Fibroblast of lung (primary cell): ENCODE measurements around the gene KDM2A. TPM values are rescaled to one million over a fixed set of nuclear protein-coding genes. Genes with fewer than 3 reads are reported as not detected.
"Not testable (repeated sequence)": the region's sequence is repeated elsewhere in the genome, so short reads cannot be mapped to it uniquely, and the experiment has no call there.

ENCODE experiments used
- DNase-seq, 2 donors: peaks; one replicate each; pipeline versions ENCODE4 v3.0.0 to v3.0.0-alpha.2; 2010; ENCODE audit warnings: low read depth in 2 of 2
- H2AFZ ChIP-seq: 2 replicates; pipeline ENCODE4 v1.5.1; 2012; ENCODE audit warnings: low read length, control low read depth, inconsistent platforms
- H3K27ac ChIP-seq: 2 replicates; pipeline ENCODE4 v1.5.1; 2011; ENCODE audit warnings: low read length, control low read depth; ENCODE audit not compliant: insufficient read depth
- H3K27me3 ChIP-seq: 2 replicates; pipeline ENCODE4 v1.5.1; 2011; ENCODE audit warnings: mild to moderate bottlenecking, low read length; ENCODE audit not compliant: control insufficient read depth, insufficient read depth
- H3K36me3 ChIP-seq: 2 replicates; pipeline ENCODE4 v1.5.1; 2011; ENCODE audit warnings: low read length; ENCODE audit not compliant: control insufficient read depth, insufficient read depth
- H3K4me1 ChIP-seq: 2 replicates; pipeline ENCODE4 v1.5.1; 2011; ENCODE audit warnings: low read length; ENCODE audit not compliant: control insufficient read depth, insufficient read depth; ENCODE audit errors: extremely low read depth
- H3K4me2 ChIP-seq: 2 replicates; pipeline ENCODE4 v1.5.1; 2011; ENCODE audit warnings: low read length, control low read depth; ENCODE audit not compliant: insufficient read depth; ENCODE audit errors: extremely low read depth
- H3K4me3 ChIP-seq, 4 experiments: fragments of 200-600 bp in 1 of 4; sonication (generic) in 1 of 4; replicated peaks in 1 of 4; 2 replicates each; pipeline ENCODE4 v1.5.1; 2011 to 2016; ENCODE audit warnings: low read length in 4 of 4, low read depth in 3 of 4, mild to moderate bottlenecking in 3 of 4, control low read depth in 2 of 4, inconsistent platforms in 1 of 4, mixed read lengths in 1 of 4; ENCODE audit not compliant: insufficient read depth in 1 of 4; ENCODE audit errors: control extremely low read depth in 1 of 4
- H3K79me2 ChIP-seq: 2 replicates; pipeline ENCODE4 v1.5.1; 2012; ENCODE audit warnings: mild to moderate bottlenecking, low read length, inconsistent platforms; ENCODE audit not compliant: control insufficient read depth, insufficient read depth
- H3K9ac ChIP-seq: 2 replicates; pipeline ENCODE4 v1.5.1; 2011; ENCODE audit warnings: mild to moderate bottlenecking, low read length, control low read depth; ENCODE audit not compliant: insufficient read depth
- H3K9me3 ChIP-seq: 2 replicates; pipeline ENCODE4 v1.5.1; 2012; ENCODE audit warnings: low read depth, low read length; ENCODE audit not compliant: control insufficient read depth, insufficient read depth
- H4K20me1 ChIP-seq: 2 replicates; pipeline ENCODE4 v1.5.1; 2011; ENCODE audit warnings: low read length; ENCODE audit not compliant: control insufficient read depth, insufficient read depth; ENCODE audit errors: extremely low read depth
- EZH2 ChIP-seq: IDR thresholded peaks from 2 replicates; pipeline ENCODE4 v1.5.1; 2012; ENCODE audit warnings: low read length, control low read depth, mild to moderate bottlenecking; ENCODE audit errors: missing control alignments
- polyA plus RNA-seq, 2 donors: library from polyadenylated mRNA; depleted of rRNA in 1 of 2; stranded (reverse) in 1 of 2; unstranded in 1 of 2; fragments of >200 nt; gene quantifications; 2 replicates each; pipeline ENCODE4 v1.2.1, GENCODE V29; 2011 to 2012; ENCODE audit warnings: missing spikeins in 1 of 2
- total RNA-seq: library from RNA; depleted of rRNA; stranded (reverse); fragments of >200 nt; gene quantifications from 2 replicates; pipeline ENCODE4 v1.2.1, GENCODE V29; 2014
- TF ChIP-seq, protein P1 (sequence below), 2 donors: IDR thresholded peaks in 1 of 2; conservative IDR thresholded peaks in 1 of 2; 1 replicate in 1 of 2; 2 replicates in 1 of 2; pipeline ENCODE4 v1.5.1; 2011 to 2012; ENCODE audit warnings: low read length in 2 of 2, control low read depth in 1 of 2, inconsistent platforms in 1 of 2, low read depth in 1 of 2, mild to moderate bottlenecking in 1 of 2

KDM2A gene
- total and polyA plus RNA-seq, 2 donors (not counting 1 experiment from before 2014, with no cell fraction given), result 36.4 to 42.6 TPM

DNA sequence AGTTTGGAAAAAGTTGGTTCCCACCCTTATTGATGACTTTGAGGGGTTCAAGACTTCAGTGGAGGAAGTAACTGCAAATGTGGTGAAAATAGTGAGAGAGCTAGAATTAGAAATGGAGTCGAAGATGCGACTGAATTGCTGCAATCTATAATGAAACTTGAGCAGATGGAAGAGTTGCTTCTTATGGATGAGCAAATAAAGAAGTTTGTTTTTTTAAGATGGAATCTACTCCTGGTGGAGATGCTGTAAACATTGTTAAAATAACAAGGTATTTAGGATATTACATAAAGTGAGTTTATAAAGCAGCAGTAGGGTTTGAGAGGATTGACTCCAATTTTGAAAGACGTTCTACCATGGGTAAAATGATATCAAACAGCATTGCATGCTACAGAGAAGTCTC, 83.0 kb downstream of the KDM2A start:
- DNase-seq, result no peak
- Histone ChIP-seq H3K4me1 (no peaks in the 10 kb centered on the region), H3K9ac (no peak overlapping the region), H3K27me3 (no peaks in the 10 kb centered on the region), H3K4me3 (no peak overlapping the region), H3K4me2 (no peak overlapping the region), H3K9me3 (no peaks in the 10 kb centered on the region), H3K36me3 (peaks cover 2% of the 10 kb centered on the region), H4K20me1 (no peaks in the 10 kb centered on the region), H3K27ac (no peak overlapping the region), H3K79me2 (no peaks in the 10 kb centered on the region), H2AFZ (no peak overlapping the region)
- no peak for TF ChIP-seq EZH2
- TF ChIP-seq, protein P1, sequence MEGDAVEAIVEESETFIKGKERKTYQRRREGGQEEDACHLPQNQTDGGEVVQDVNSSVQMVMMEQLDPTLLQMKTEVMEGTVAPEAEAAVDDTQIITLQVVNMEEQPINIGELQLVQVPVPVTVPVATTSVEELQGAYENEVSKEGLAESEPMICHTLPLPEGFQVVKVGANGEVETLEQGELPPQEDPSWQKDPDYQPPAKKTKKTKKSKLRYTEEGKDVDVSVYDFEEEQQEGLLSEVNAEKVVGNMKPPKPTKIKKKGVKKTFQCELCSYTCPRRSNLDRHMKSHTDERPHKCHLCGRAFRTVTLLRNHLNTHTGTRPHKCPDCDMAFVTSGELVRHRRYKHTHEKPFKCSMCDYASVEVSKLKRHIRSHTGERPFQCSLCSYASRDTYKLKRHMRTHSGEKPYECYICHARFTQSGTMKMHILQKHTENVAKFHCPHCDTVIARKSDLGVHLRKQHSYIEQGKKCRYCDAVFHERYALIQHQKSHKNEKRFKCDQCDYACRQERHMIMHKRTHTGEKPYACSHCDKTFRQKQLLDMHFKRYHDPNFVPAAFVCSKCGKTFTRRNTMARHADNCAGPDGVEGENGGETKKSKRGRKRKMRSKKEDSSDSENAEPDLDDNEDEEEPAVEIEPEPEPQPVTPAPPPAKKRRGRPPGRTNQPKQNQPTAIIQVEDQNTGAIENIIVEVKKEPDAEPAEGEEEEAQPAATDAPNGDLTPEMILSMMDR (conservative IDR thresholded peaks at IDR 0.05 in 1 of 2, IDR thresholded peaks at IDR 0.05 in 1 of 2; ENCODE audit: low read depth in 1 of 2, low read length in 2 of 2), result no peak

DNA sequence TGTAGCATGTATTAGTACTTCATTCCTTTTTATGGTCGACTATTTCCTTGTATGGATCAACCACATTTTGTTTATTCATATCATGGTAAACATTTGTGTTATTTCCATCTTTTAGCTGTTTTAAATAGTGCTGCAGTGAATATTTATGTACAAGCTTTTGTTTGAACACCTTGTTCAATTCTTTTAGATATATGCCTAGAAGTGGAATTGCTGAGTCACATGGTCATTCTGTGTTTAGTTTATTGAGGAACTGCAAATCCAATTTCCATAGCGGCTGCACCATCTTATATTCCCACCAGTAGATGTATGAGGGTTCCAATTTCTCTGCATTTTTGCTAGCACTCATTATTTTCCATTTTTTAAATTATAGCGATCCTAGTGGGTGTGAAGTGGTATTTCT, 85.8 kb downstream of the KDM2A start:
- H3K9ac ChIP-seq, result no peak overlapping the region
- H3K4me2 ChIP-seq, result no peak overlapping the region
- no peak for DNase-seq
- H2AFZ ChIP-seq, result no peak overlapping the region
- H3K27me3 ChIP-seq, result no peaks in the 10 kb centered on the region
- H4K20me1 ChIP-seq, result no peaks in the 10 kb centered on the region
- TF ChIP-seq EZH2, result no peak
- TF ChIP-seq, protein P1 (conservative IDR thresholded peaks at IDR 0.05 in 1 of 2, IDR thresholded peaks at IDR 0.05 in 1 of 2; ENCODE audit: low read depth in 1 of 2, low read length in 2 of 2), result no peak
- H3K79me2 ChIP-seq, result no peaks in the 10 kb centered on the region
- H3K4me1 ChIP-seq, result no peaks in the 10 kb centered on the region
- H3K4me3 ChIP-seq, result no peak overlapping the region
- H3K36me3 ChIP-seq, result peaks cover 9% of the 10 kb centered on the region
- H3K9me3 ChIP-seq, result no peaks in the 10 kb centered on the region
- no peak overlapping the region for H3K27ac ChIP-seq

DNA sequence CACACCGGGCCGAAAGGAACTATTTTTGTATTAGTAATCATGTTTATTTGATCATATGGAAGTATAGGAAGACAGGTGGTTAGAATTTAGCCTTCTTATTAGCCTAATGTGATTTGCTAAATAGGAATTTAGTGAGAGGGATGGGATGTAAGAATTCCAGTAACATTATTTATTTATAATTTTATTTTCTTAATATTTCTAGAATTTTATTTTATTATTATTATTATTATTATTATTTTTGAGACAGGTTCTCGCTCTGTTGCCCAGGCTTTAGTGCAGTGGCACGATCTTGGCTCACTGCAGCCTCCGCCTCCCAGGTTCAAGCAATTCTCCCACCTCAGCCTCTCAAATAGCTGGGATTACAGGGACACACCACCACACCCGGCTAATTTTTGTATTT, 90.2 kb downstream of the KDM2A start:
- H3K4me3 ChIP-seq, H3K36me3 ChIP-seq, H3K4me2 ChIP-seq, H3K9ac ChIP-seq, DNase-seq, H4K20me1 ChIP-seq, H2AFZ ChIP-seq, H3K27me3 ChIP-seq, H3K79me2 ChIP-seq, H3K4me1 ChIP-seq, H3K9me3 ChIP-seq, H3K27ac ChIP-seq: not testable (repeated sequence)
